Dermis microvascular lymphatic vessel endothelial cell (primary cell): ENCODE results near the gene KLHL20. TPM values are rescaled to one million over a fixed set of nuclear protein-coding genes. Genes with fewer than 3 reads are reported as not detected.
"Not testable (repeated sequence)": the region's sequence is repeated elsewhere in the genome, so short reads cannot be mapped to it uniquely, and the experiment has no call there.

Experiments
- DNase-seq, 2 donors: peaks; one replicate each; pipeline versions ENCODE4 v3.0.0 to v3.0.0-alpha.2; 2010; ENCODE audit warnings: low read depth in 2 of 2
- total RNA-seq: library from RNA; depleted of rRNA; stranded (reverse); fragments of >200 nt; gene quantifications from 2 replicates; pipeline ENCODE4 v1.2.1, GENCODE V29; 2014

The KLHL20 gene, protein sequence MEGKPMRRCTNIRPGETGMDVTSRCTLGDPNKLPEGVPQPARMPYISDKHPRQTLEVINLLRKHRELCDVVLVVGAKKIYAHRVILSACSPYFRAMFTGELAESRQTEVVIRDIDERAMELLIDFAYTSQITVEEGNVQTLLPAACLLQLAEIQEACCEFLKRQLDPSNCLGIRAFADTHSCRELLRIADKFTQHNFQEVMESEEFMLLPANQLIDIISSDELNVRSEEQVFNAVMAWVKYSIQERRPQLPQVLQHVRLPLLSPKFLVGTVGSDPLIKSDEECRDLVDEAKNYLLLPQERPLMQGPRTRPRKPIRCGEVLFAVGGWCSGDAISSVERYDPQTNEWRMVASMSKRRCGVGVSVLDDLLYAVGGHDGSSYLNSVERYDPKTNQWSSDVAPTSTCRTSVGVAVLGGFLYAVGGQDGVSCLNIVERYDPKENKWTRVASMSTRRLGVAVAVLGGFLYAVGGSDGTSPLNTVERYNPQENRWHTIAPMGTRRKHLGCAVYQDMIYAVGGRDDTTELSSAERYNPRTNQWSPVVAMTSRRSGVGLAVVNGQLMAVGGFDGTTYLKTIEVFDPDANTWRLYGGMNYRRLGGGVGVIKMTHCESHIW
- total RNA-seq = 27.7 and 34.5 TPM in 2 replicates

DNA sequence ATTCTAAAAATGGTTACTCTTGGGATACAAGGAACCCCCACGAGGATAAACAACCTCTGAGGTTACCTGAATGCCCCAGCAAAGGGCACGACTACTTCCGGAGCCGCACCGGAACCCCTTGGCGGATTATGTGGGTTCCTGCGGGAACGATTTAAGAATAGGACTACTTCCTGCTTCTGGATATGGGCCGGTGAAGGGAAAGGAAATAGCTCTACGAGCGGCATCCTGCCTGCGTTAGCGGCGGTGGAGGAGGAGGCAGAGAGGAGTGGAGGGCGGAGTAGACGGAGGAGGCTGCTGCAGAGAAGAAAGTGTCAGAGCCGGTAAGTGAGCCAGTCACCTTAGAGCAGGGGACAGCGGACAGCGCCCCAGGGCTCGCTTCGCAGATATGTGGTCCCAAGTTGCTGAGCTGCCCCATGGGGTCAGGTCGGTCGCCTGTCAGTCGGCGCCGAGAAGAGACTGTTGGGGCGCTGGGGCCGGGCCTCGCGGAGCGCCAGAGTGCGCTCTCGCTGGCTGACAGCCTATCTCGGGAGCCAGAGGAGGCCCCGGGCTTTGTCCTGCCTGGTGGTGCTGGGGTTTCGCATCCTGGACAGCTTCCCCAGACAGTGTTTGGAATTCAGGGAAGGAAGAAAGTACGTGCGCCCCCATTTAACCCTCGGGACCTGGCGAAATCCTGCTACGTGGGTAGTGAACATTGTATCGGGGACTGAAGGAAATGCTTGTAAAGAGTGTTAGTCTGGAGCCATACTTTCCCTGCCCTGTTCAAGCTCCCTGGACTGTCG, at the start of gene KLHL20:
Gene KLHL20 (plus strand): TSS at position 223 of the 779 bp plus-strand sequence. CDS start 1,063 bp downstream, outside the sequence.
- DNase-seq = peak; percentile 79 to 89

DNA sequence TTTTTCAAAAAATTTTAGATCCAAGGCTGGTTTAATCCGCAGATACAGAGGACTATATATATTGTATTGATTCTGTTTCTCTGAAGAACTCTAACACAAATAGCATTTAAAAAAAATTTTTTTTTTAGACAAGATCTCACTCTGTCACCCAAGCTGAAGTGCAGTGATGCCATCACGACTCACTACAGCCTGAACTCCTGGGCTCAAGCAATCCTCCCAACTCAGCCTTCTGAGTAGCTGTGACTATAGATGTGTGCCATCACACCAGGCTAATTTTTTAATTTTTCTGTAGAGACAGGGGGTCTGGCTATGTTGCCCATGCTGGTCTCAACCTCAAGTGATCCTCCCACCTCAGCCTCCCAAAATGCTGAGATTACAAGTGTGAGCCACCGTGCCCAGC, 48.1 kb upstream of the KLHL20 start:
- DNase-seq = no peak

DNA sequence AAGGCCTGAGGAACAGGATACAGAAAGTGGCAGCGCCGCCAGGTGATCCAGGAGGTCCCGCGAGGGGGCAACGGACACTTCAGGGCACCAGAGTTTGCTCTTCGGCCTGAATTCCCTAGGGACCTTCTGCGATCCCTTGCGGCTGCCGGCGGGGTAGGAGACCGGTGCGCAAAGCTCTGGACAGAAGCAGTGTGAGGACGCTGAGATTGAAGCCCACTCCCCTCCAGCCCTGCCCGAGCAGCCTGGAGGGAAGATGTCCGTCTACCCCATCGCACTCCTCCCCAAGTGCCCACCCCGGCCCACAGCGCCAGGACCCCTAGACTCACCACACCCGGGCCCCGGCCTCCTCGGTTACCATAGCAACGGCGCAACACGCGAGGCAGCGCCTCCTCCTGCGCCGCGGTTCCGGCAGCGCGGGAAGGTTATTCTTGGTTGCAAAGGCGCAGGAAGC, 45.3 kb upstream of the KLHL20 start, which contains the start of gene ANKRD45:
Gene ANKRD45 (minus strand): TSS at position 361 of the 451 bp plus-strand sequence. CDS start 10,433 bp downstream, outside the sequence.
- DNase-seq = peak in 1 of 2 donors; percentile 23

DNA sequence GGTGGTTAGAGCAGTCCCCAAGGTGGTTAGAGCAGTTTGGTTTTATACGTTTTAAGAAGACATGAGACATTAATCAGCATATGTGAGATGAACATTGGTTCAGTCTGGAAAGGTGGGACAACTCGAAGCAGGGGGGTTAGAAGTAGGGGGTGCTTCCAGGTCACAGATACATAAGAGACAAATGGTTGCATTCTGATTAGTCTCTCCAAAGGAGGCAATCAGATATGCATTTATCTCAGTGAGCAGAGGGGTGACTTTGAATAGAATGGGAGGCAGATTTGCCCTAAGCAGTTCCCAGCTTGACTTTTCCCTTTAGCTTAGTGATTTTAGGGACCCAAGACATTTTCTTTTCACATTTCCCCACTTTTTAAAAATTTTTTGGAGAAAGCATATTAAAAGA, 40.3 kb upstream of the KLHL20 start:
- not testable (repeated sequence) for DNase-seq

DNA sequence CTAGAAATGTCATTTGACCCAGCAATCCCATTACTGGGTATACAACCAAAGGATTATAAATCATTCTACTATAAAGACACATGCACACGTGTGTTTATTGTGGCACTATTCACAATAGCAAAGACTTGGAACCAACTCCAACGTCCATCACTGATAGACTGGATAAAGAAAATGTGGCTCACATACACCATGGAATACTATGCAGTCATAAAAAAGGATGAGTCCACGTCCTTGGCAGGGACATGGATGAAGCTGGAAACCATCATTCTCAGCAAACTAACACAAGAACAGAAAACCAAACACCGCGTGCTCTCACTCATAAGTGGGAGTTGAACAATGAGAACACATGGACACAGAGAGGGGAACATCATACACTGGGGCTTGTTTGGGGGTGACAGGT, 34.6 kb upstream of the KLHL20 start:
- DNase-seq = not testable (repeated sequence)

DNA sequence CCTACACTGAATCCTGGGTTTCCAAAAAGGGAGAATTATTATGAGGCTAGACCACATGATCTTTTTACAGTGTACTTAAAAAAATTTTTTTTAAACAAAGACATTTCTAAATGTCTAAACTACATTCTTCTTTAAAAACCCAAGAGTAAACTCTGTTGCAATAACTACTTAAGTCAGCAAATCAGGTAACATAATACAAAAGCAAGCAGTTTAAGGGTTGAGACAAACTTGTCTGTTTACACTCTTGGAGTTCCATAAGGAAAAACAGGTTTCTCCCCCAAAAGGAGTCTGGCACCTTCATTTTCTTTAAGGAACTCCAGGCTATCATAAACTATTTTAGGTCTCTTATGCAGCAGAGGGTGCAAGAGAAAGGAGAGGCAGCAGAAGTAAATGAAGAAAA, 32.6 kb upstream of the KLHL20 start:
- DNase-seq = no peak

DNA sequence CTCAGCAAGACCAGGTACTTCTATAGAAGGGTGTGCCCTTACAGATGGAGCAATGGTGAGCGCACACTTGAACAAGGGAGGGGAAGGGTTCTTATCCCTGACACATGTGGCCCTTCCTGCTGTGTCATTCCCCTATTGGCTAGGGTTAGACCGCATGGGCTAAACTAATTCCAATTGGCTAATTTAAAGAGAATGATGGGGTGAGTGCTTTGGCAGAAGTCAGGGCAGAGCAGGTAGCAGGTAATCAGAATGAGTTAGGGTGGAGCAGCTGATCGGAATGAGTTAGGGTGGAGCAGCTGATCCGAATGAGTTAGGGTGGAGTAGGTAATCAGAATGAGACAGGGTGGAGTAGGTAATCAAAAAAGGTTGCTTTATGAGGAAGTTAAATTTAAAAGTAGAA, 30.9 kb upstream of the KLHL20 start:
- not testable (repeated sequence) for DNase-seq

DNA sequence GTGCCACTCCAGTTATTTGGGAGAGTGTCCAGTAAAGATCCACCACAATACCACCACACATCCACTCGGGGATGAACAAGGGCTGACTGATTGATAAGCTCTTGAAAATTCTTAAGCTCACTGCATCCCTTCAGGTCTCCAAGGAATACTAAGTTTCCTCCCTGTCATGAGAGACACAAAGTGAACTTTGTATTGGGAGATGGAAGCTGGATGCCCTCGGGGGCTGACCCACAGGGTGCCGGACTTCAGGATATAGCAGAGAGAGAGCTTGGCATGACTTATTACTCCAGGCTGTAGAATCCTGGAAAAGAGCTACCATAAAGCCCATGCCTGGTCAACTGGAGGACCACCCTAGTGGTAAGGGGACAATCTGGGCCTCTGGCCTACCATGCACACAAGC, 29.7 kb upstream of the KLHL20 start:
- not testable (repeated sequence) for DNase-seq

DNA sequence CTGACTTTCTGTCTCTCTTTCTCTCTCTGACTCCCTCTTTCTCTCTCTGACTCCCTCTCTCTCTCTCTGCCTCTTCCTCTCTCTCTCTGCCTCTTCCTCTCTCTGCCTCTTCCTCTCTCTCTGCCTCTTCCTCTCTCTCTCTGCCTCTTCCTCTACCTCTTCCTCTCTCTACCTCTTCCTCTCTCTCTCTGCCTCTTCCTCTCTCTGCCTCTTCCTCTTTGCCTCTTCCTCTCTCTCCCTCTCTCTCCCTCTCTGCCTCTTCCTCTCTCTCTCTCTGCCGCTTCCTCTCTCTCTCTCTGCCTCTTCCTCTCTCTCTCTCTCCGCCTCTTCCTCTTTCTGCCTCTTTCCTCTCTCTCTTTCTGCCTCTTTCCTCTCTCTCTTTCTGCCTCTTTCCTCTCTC, 26.5 kb upstream of the KLHL20 start:
- DNase-seq = no peak

DNA sequence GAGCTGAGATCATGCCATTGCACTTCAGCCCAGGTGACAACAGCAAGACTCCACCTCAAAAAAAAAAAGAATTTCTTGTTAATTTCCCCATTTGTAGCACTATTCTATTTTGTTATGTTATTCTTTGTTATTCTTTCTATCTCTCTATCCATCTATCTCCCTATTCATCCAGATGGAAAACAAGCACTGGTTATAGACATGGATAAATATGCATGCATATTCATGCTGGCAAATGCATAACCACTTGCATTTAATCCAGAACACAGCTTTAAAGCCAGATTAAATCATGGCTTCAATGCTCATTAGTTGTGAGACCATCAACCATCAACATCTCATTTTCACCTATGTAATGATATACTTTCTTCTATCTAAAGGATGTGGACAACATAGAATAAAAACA, 21.5 kb upstream of the KLHL20 start:
- DNase-seq = no peak

DNA sequence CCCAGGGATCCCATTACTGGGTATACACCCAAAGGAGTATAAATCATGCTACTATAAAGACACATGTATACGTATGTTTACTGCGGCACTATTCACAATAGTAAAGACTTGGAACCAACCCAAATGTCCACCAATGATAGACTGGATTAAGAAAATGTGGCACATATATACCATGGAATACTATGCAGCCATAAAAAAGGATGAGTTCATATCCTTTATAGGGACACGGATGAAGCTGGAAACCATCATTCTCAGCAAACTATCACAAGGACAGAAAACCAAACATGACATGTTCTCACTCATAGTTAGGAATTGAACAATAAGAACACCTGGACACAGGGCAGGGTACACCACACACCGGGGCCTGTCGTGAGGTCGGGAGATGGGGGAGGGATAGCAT, 13.5 kb upstream of the KLHL20 start:
- DNase-seq = not testable (repeated sequence)

DNA sequence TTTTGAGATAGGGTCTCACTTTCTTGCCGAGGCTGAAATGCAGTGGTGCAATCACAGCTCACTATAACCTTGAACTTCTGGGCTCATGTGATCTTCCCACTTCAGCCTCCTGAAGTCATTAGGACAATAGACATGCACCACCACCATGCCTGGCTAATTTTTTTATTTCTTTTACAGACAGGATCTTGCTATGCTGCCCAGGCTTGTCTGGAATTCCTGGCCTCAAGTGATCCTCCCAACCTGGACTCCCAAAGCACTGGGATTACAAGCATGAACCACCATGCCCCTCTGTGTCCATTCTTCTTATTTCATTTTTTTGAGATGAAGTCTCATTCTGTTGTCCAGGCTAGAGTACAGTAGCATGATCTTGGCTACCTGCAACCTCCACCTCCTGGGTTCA, 12.0 kb upstream of the KLHL20 start:
- no peak for DNase-seq

DNA sequence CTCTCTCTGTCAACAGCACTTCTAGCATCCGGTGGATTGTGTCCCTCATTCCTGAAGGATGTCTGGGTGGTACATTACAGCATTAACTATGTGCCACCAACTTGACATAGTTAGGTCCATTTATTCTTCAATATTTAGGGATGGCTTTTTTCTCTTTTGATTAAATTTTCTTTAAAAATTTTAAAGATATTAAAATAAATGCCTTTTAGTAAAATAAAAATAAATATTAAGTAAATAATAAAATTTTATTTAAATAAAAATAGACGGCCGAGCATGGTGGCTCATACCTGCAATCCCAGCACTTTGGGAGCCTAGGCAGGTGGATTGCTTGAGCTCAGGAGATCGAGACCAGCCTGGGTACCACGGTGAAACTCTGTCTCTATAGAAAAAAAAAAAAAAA, 9.7 kb upstream of the KLHL20 start:
- DNase-seq = no peak

DNA sequence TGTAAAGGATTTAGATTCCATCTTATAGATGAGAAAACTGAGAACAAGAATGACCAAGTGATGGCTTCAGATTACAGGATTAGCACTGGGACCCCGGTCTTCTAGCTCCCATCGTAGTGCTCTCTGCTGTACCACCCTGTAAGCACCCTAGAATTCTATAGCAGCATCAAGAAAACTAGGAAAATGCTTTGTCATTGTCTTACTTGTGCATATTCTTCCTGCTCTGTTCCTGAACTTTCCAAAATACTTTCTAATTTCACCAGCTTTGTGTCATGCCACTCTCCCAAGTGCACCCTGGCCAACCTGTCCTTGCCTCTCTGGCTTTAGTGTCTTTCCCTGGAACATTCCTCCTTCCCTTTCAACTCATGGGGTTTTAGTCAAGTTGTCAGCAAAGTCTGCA, 6.0 kb upstream of the KLHL20 start:
- no peak for DNase-seq

DNA sequence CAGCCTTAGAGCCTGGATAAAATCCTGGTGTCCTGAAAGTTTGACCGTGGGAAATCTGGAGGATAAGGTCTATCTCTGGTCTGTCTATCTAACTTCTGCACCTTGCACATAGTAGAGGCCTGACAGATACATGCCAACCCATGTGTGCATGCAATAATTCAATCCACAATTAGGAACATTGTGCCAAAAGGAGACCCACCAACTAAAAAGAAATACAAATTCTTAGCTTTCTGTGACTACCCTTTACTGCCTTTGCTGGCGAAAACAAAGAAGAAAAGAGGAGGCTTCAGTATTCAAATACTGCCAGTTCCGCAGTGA, 381 bp upstream of the KLHL20 start:
- DNase-seq = no peak

DNA sequence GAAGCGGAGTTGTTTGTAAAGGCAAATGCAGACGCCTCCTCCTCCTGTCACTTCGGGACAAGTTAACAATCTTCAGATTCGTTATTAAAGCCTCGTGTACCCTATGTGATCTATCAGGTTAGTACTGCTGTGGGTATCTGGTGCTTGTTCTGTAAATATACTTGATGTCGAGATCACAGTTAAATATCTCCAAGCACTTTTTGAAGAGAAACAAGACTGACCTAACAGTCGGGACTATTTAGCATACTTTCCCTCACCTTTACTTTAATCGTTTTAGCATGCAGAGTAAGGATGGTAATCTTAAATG, 710 bp downstream of the KLHL20 start:
- no peak for DNase-seq

DNA sequence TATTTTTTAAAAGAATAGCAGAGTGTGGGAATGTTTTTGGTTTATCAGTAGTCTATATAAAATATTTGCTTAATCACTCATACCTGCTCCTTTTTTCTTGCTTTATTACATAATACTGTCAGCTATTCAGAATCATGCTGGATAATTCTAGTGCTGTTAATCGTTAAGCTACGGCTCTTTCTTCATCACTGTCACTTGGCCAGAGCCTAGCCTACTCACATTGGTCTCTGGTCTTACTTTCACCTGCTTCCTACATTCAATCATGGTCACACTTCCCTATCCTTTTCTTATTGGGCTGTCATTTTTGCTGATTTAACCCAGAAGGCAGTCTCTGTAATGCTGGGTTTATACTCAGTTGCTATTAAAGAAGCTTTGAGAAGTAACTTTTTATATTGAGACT, 2.5 kb downstream of the KLHL20 start:
- no peak for DNase-seq

DNA sequence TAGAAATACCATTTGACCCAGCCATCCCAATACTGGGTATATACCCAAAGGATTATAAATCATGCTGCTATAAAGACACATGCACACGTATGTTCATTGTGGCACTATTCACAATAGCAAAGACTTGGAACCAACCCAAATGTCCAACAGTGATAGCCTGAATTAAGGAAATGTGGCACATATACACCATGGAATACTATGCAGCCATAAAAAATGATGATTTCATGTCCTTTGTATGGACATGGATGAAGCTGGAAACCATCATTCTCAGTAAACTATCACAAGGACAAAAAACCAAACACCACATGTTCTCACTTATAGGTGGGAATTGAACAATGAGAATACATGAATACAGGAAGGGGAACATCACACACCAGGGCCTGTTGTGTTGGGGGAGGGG, 16.6 kb downstream of the KLHL20 start:
- not testable (repeated sequence) for DNase-seq

DNA sequence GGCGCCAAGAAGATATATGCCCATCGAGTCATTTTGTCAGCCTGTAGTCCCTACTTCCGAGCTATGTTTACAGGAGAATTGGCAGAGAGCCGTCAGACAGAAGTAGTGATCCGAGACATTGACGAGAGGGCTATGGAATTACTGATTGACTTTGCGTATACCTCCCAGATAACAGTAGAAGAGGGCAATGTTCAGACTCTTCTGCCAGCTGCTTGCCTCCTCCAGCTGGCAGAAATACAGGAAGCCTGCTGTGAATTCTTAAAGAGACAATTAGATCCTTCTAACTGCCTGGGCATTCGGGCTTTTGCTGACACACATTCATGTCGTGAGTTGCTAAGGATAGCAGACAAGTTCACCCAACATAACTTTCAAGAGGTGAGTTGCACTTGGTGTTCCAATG, 19.1 kb downstream of the KLHL20 start:
- DNase-seq = no peak

DNA sequence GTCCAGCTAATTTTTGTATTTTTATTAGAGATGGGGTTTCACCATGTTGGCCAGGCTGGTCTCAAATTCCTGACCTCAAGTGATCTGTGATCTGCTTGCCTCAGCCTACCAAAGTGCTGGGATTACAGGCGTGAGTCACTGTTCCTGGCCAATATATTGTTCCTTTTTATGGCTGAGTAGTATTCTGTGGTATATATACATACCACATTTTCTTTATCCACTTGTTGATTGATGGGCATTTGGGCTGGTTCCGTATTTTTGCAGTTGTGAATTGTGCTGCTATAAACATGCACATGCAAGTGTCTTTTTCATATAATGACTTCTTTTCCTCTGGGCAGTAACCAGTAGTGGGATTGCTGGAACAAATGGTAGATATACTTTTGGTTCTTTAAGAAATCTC, 21.3 kb downstream of the KLHL20 start:
- not testable (repeated sequence) for DNase-seq

DNA sequence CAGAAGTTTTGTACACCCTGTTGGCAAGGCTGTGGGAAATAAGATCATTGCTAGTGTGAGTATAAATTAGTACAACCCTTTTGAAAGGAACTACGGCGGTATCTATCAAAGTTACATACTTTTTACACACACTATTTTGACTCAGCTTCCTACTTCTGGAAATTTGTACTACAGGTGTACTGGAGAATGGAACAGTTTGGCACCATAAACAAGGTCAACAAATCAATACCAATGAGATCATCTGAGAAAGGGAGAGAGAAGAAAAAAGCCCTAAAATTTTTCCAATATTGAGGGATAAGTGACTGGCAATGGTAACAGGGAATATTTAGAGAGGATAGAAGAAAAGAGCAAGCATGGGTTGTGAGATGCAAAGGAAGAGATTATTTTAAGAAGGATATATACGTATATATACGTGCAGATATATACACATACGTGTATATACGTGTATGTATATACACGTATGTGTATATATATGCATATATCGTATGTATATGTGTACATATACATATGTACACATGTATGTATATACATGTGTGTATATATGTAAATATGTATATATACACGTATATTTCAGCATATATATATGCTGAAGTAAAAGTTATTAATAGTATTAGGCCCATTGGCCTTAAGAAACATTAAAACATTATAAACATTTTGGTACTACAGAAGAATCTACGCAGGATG, 27.6 kb downstream of the KLHL20 start:
- DNase-seq = no peak

DNA sequence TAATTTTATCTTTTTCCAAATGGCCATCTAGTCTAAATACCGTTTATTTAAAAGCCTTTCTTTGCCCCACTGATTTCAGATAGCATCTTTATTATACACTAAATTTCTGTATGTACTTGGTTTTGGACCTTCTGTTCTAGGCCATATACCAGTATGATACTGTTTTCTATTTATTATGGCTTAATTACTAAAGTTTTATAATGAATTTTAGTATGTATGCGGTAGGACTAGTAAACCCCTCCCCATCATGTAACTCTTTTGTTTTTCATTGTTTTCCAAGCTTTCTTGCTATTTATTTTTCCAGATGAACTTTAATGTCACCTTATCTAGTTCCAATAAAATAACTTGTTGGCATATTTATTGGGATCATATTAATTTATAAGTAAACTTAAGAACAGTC, 29.9 kb downstream of the KLHL20 start:
- DNase-seq = no peak
